ENCODE results near the gene SRSF1.
"Not testable (repeated sequence)": the region's sequence is repeated elsewhere in the genome, so short reads cannot be mapped to it uniquely, and the experiment has no call there.

SRSF1 gene

GRCh38 chr17:57965521-57966160 is 41.4 kb downstream of the SRSF1 start:
- H3K27ac ChIP-seq (ENCODE audit: insufficient read depth, low read depth, low read length, poor library complexity, severe bottlenecking), result no peak overlapping the region
- H3K4me1 ChIP-seq (ENCODE audit: control insufficient read depth, insufficient read depth, low read length), result no peaks in the 10 kb centered on the region
- no peaks in the 10 kb centered on the region for H3K36me3 ChIP-seq (ENCODE audit: control insufficient read depth, insufficient read depth, low read length)
- no peak overlapping the region for H3K4me3 ChIP-seq (ENCODE audit: insufficient read depth, low read depth, low read length)
- 89 to 91% methylated on average over 26 of the region's 26 CpGs for WGBS, 2 experiments
- no peaks in the 10 kb centered on the region for H3K9me3 ChIP-seq (ENCODE audit: control insufficient read depth, low read length)
- no peaks in the 10 kb centered on the region for H3K27me3 ChIP-seq (ENCODE audit: control insufficient read depth, insufficient read depth, low read length, poor library complexity, severe bottlenecking)

GRCh38 chr17:57963149-57963511 is 43.9 kb downstream of the SRSF1 start:
- no peak overlapping the region for H3K4me3 ChIP-seq (ENCODE audit: insufficient read depth, low read depth, low read length)
- H3K4me1 ChIP-seq (ENCODE audit: control insufficient read depth, insufficient read depth, low read length), result no peaks in the 10 kb centered on the region
- H3K27me3 ChIP-seq (ENCODE audit: control insufficient read depth, insufficient read depth, low read length, poor library complexity, severe bottlenecking), result no peaks in the 10 kb centered on the region
- H3K27ac ChIP-seq (ENCODE audit: insufficient read depth, low read depth, low read length, poor library complexity, severe bottlenecking), result no peak overlapping the region
- 89 to 92% methylated on average over 6 of the region's 6 CpGs for WGBS, 2 experiments
- H3K36me3 ChIP-seq (ENCODE audit: control insufficient read depth, insufficient read depth, low read length), result no peaks in the 10 kb centered on the region
- H3K9me3 ChIP-seq (ENCODE audit: control insufficient read depth, low read length), result no peaks in the 10 kb centered on the region

GRCh38 chr17:57962279-57963148 is 44.5 kb downstream of the SRSF1 start:
- H3K36me3 ChIP-seq (ENCODE audit: control insufficient read depth, insufficient read depth, low read length), result no peaks in the 10 kb centered on the region
- 86 to 87% methylated on average over 8 of the region's 8 CpGs for WGBS, 2 experiments

DNA sequence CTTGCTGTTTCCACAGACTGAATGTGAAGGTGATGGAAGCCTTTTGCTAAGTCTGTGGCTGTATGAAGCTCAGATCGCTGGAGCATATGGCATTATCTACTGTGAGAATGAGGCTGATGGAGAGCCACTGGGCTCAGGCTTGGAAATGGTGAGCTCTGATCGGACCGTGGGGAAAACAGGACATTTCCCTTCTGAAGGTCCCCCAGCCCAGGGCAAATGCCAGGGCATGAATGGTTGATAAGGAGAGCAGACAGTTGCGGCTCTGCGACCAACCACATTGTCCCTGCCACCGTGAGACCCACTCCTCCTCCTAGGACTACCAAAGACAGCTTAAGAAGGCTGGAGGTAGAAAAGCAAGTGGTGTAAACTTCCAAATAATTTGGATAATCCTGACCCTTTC is 47.1 kb downstream of the SRSF1 start:
- Histone ChIP-seq H3K36me3 (ENCODE audit: control insufficient read depth, insufficient read depth, low read length) (no peaks in the 10 kb centered on the region), H3K9me3 (ENCODE audit: control insufficient read depth, low read length) (no peaks in the 10 kb centered on the region), H3K27ac (ENCODE audit: insufficient read depth, low read depth, low read length, poor library complexity, severe bottlenecking) (no peak overlapping the region), H3K4me1 (ENCODE audit: control insufficient read depth, insufficient read depth, low read length) (peaks cover 8% of the 10 kb centered on the region), H3K27me3 (ENCODE audit: control insufficient read depth, insufficient read depth, low read length, poor library complexity, severe bottlenecking) (peaks cover 28% of the 10 kb centered on the region), H3K4me3 (ENCODE audit: insufficient read depth, low read depth, low read length) (no peak overlapping the region)
- 85 to 92% methylated on average over 6 of the region's 6 CpGs for WGBS, 2 experiments

More at GRCh38 chr17:57962279-57963148, 44.5 kb downstream of the SRSF1 start:
- Histone ChIP-seq H3K27me3 (ENCODE audit: control insufficient read depth, insufficient read depth, low read length, poor library complexity, severe bottlenecking) (peaks cover 5% of the 10 kb centered on the region), H3K4me1 (ENCODE audit: control insufficient read depth, insufficient read depth, low read length) (peaks cover 4% of the 10 kb centered on the region), H3K9me3 (ENCODE audit: control insufficient read depth, low read length) (no peaks in the 10 kb centered on the region), H3K4me3 (ENCODE audit: insufficient read depth, low read depth, low read length) (no peak overlapping the region), H3K27ac (ENCODE audit: insufficient read depth, low read depth, low read length, poor library complexity, severe bottlenecking) (no peak overlapping the region)

DNA sequence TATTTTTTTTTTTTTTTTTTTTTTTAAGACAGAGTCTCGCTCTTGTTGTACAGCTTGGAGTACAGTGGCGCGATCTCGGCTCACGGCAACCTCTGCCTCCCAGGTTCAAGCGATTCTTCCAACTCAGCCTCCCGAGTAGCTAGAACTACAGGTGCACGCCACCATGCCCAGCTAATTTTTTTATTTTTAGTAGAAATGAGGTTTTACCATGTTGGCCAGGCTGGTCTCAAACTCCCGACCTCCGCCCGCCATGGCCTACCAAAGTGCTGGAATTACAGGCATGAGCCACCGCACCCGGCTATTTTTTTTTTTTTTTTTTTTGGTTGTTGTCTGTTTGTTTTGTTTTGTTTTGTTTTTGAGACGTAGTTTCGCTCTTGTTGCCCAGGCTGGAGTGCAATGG is 48.7 kb downstream of the SRSF1 start:
- H3K4me1 ChIP-seq (ENCODE audit: control insufficient read depth, insufficient read depth, low read length), result peaks cover 15% of the 10 kb centered on the region
- H3K27ac ChIP-seq (ENCODE audit: insufficient read depth, low read depth, low read length, poor library complexity, severe bottlenecking); H3K9me3 ChIP-seq (ENCODE audit: control insufficient read depth, low read length); H3K36me3 ChIP-seq (ENCODE audit: control insufficient read depth, insufficient read depth, low read length); H3K4me3 ChIP-seq (ENCODE audit: insufficient read depth, low read depth, low read length): not testable (repeated sequence)
- WGBS, 2 experiments, result 94 to 96% methylated on average over 15 of the region's 15 CpGs
- peaks cover 31% of the 10 kb centered on the region for H3K27me3 ChIP-seq (ENCODE audit: control insufficient read depth, insufficient read depth, low read length, poor library complexity, severe bottlenecking)

DNA sequence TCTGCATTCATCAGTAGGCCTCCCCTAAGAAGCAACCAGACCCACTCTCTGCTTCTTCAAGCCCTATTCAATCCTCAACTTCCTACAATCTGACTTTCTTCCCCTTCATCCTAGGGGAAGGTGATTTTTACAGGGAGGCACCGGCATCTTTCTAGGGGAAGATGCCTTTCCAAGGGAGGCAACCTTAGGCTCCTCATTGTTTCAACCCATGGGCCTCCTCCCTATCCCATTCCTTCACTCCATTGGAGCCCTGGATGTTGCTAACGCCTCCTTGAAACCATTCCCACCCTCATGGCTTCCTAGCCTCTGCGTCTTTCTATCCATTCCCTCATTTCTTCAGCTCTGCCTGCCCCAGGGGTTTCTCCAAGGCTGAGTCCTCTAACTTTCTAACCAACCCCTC is 49.2 kb downstream of the SRSF1 start:
- Histone ChIP-seq H3K9me3 (ENCODE audit: control insufficient read depth, low read length) (no peaks in the 10 kb centered on the region), H3K27ac (ENCODE audit: insufficient read depth, low read depth, low read length, poor library complexity, severe bottlenecking) (no peak overlapping the region), H3K36me3 (ENCODE audit: control insufficient read depth, insufficient read depth, low read length) (no peaks in the 10 kb centered on the region), H3K27me3 (ENCODE audit: control insufficient read depth, insufficient read depth, low read length, poor library complexity, severe bottlenecking) (peaks cover 32% of the 10 kb centered on the region), H3K4me3 (ENCODE audit: insufficient read depth, low read depth, low read length) (no peak overlapping the region), H3K4me1 (ENCODE audit: control insufficient read depth, insufficient read depth, low read length) (peaks cover 15% of the 10 kb centered on the region)
- WGBS, 2 experiments, result 84 to 92% methylated on average over 3 of the region's 3 CpGs

DNA sequence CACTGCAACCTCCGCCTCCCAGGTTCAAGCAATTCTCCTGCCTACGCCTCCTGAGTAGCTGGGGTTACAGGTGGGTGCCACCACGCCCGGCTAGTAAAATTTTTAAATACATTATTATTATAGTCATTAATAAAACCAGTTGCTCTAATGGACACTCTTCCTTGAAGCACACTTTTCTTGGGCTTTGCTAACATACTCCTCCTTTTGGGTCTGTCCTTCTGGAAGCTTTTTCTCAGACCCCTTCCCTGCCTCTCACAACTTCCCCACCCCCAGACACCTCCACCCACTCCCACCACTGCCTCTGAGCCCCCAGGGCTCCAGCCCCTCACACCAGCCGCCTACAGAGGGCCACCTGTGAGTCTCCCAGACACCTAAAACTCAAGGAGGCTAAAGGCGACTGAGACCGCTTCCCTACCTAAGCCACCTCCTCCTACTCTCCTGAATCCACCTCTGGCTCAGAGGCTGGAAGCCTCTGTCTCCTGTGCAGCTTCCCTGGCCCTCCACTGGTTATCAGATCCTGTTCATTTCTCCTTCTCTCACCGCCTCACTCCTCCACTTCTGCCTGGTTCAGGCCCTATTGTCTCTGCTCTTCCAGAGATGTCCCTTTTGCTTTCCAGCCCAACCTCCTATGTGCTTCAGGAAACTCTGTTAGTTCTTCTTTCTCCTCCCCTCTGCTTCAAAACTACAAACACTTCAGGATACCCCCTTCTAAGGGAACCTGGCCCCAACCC is 49.8 kb downstream of the SRSF1 start:
- Histone ChIP-seq H3K9me3 (ENCODE audit: control insufficient read depth, low read length) (no peaks in the 10 kb centered on the region), H3K27ac (ENCODE audit: insufficient read depth, low read depth, low read length, poor library complexity, severe bottlenecking) (no peak overlapping the region), H3K36me3 (ENCODE audit: control insufficient read depth, insufficient read depth, low read length) (no peaks in the 10 kb centered on the region), H3K4me1 (ENCODE audit: control insufficient read depth, insufficient read depth, low read length) (peaks cover 15% of the 10 kb centered on the region), H3K27me3 (ENCODE audit: control insufficient read depth, insufficient read depth, low read length, poor library complexity, severe bottlenecking) (peaks cover 32% of the 10 kb centered on the region), H3K4me3 (ENCODE audit: insufficient read depth, low read depth, low read length) (no peak overlapping the region)
- 83 to 86% methylated on average over 6 of the region's 8 CpGs for WGBS, 2 experiments

- Histone ChIP-seq H3K27me3 (ENCODE audit: control insufficient read depth, insufficient read depth, low read length, poor library complexity, severe bottlenecking) (peaks cover 32% of the 10 kb centered on the region), H3K4me3 (ENCODE audit: insufficient read depth, low read depth, low read length) (no peak overlapping the region), H3K27ac (ENCODE audit: insufficient read depth, low read depth, low read length, poor library complexity, severe bottlenecking) (no peak overlapping the region), H3K36me3 (ENCODE audit: control insufficient read depth, insufficient read depth, low read length) (no peaks in the 10 kb centered on the region), H3K4me1 (ENCODE audit: control insufficient read depth, insufficient read depth, low read length) (peaks cover 15% of the 10 kb centered on the region), H3K9me3 (ENCODE audit: control insufficient read depth, low read length) (no peaks in the 10 kb centered on the region)
- 47 to 50% methylated on average over 13 of the region's 13 CpGs for WGBS, 2 experiments
These were observed 50.5 kb downstream of the SRSF1 start for GRCh38 chr17:57956291-57957119.

GRCh38 chr17:57955183-57955931 is 51.7 kb downstream of the SRSF1 start, which contains the start of gene CUEDC1:
CUEDC1 (minus strand) TSS chr17:57955412; CDS start chr17:57885564, 69,848 bp downstream.
- H3K36me3 ChIP-seq (ENCODE audit: control insufficient read depth, insufficient read depth, low read length), result no peaks in the 10 kb centered on the region
- H3K4me1 ChIP-seq (ENCODE audit: control insufficient read depth, insufficient read depth, low read length), result peaks cover 21% of the 10 kb centered on the region
- no peak within 1 kb of the TSS for H3K27ac ChIP-seq (ENCODE audit: insufficient read depth, low read depth, low read length, poor library complexity, severe bottlenecking)
- peaks cover 32% of the 10 kb centered on the region for H3K27me3 ChIP-seq (ENCODE audit: control insufficient read depth, insufficient read depth, low read length, poor library complexity, severe bottlenecking)
- H3K4me3 ChIP-seq (ENCODE audit: insufficient read depth, low read depth, low read length), result peak within 1 kb of the TSS; percentile 64
- H3K9me3 ChIP-seq (ENCODE audit: control insufficient read depth, low read length), result no peaks in the 10 kb centered on the region
- 1% methylated on average over 79 of the region's 79 CpGs for WGBS, 2 experiments
